ENCODE results near the gene STPG2. TPM values are rescaled to one million over a fixed set of nuclear protein-coding genes. Genes with fewer than 3 reads are reported as not detected.
A peak's percentile ranks its signal among the peaks of the same experiment; 100 is the strongest.

Gene STPG2
- total and polyA plus RNA-seq, 10 of the 15 experiments (the other 5 are each of a cell fraction or from before 2014, with no cell fraction given) = 0.13 to 0.24 TPM; not detected in 8

DNA sequence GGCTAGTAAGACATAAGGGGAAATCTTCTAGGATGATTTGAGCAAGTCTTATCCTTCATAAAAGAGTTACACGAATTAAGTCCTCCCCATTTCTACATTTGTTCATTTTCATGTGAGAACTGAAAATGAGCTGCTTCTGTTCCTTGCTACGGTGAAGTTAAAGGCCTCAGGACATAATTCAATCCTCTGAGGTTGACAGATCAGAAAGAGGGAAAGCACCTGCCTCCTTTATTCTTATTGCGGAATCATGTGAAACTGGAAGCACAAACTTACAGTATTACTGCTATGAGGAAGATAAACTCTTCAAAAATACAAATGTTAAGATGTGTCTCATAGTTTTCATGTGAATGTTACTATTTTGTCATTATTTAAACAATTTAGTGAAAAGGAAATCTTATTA lies 395.3 kb downstream of the STPG2 start (continued):
- TF ChIP-seq ZBTB40 (IDR thresholded peaks at IDR 0.05; ENCODE audit: borderline replicate concordance) = no peak

DNA sequence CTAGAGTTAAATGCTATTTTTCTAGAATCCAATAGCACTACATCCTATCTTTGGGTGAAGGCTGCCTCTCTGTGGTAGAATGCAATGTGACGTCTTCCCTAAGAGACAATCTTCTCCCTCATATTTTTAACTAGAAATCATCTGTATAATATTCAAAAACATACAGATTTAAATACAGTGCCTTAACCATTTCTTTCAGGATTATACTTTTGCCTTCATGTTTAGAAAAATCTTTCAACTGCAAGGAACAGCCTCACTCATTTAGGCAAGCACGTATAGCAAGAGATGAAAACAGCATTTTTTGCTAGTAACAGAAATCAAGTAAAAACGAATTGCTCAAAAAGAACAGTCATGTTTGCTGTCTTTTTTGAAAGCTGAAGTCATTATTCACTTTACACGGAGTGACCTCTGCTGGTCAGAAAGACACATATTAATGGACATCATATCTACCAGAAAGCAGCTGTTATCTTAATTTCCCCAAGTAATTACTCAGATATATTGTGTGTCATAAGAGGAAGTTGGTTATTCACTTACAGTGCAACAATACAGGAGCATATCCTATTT lies 422.3 kb downstream of the STPG2 start:
- WGBS (ENCODE audit: insufficient coverage, insufficient replicate concordance, low lambda C conversion rate, missing lambda C conversion rate) = 2% methylated on average over 4 of the region's 4 CpGs
- H3K27me3 ChIP-seq (replicated peaks in 1 of 2; ENCODE audit: control insufficient read depth in 2 of 2, insufficient read depth in 2 of 2, low read length in 1 of 2) = no peaks in the 10 kb centered on the region
- BruUV-seq (replicated peaks) = no TSS peak
- intact Hi-C loops (cut with micrococcal nuclease; ENCODE audit: unreplicated experiment) = no loop called here
- H3K9ac ChIP-seq (ENCODE audit: control insufficient read depth, insufficient read depth, low read length) = no peak overlapping the region
- ChIA-PET SMC1A (ENCODE audit: uncharacterized antibody, unreplicated experiment) (no interaction called here), RAD21 (ENCODE audit: unreplicated experiment) (no interaction called here), POLR2A (no interaction called here), CTCF (interaction anchor here (1.0 to 1.4 kb wide), 2 partner anchors 10 to 138 kb away, joined by 3 read pairs; no protein-coding TSS in a partner anchor)
- no peaks in the 10 kb centered on the region for H3K36me3 ChIP-seq (ENCODE audit: control insufficient read depth in 2 of 2, insufficient read depth in 2 of 2, low read length in 1 of 2)
- in situ Hi-C loops (cut with MboI) = no loop called here
- H2AFZ ChIP-seq (ENCODE audit: control insufficient read depth, low read depth, low read length) = no peak overlapping the region
- no peak overlapping the region for H3K4me3 ChIP-seq
- no peaks in the 10 kb centered on the region for H4K20me1 ChIP-seq (ENCODE audit: control insufficient read depth, insufficient read depth)
- H3K9me3 ChIP-seq (replicated peaks; ENCODE audit: control insufficient read depth, insufficient read depth, low read length) = no peaks in the 10 kb centered on the region
- no peak overlapping the region for H3K27ac ChIP-seq (ENCODE audit: control insufficient read depth, insufficient read depth)
- TF ChIP-seq RAD21 (IDR thresholded peaks at IDR 0.05; ENCODE audit: insufficient read depth, low read depth, low read length) (peak; percentile 30; the same call in 1 of the 2 replicates), USF2 (IDR thresholded peaks at IDR 0.05; ENCODE audit: borderline replicate concordance, low read depth, low read length) (no peak)
- DNase-seq (ENCODE audit: low read depth, low spot score) (no peak), ATAC-seq (peak; percentile 33; the same call in 1 of the 3 replicates), FAIRE-seq (no peak)
- no peaks in the 10 kb centered on the region for H3K79me2 ChIP-seq (ENCODE audit: control insufficient read depth, insufficient read depth, low read length)
- no peaks in the 10 kb centered on the region for H3K4me1 ChIP-seq (ENCODE audit: control insufficient read depth, insufficient read depth, low read length)
- H3K4me2 ChIP-seq (ENCODE audit: control insufficient read depth, insufficient read depth) = no peak overlapping the region
